K562 (cell line): ENCODE results near the gene CXCL1. TPM values are rescaled to one million over a fixed set of nuclear protein-coding genes. Genes with fewer than 3 reads are reported as not detected.

Source experiments
- ATAC-seq: fragments of 200-7000 bp; cut with Tn5 transposase; 3 replicates; pipeline ENCODE4 v1.9.1; 2020; ENCODE audit warnings: moderate library complexity
- BruUV-seq: library from RNA; stranded (reverse); fragments of 400-500 nt; replicated peaks from 2 replicates; lab custom pipeline; 2021; lab: Mats Ljungman, UMichigan
- CTCF ChIA-PET: fragments of 300-600 bp; formaldehyde crosslinking; extraction: SDS; loops from one replicate; lab custom pipeline; 2021; ENCODE audit warnings: low intra/inter-chr PET ratio; lab: Yijun Ruan, JAX
- POLR2A ChIA-PET: fragments of 300-600, 350-650 bp; sonication (Branson Sonifier 250); formaldehyde crosslinking; extraction: SDS; loops from one replicate; lab custom pipeline; 2021; ENCODE audit warnings: antibody characterized with exemption, inconsistent platforms; lab: Yijun Ruan, JAX
- DNase-seq, 4 experiments: peaks; one replicate each; pipeline versions ENCODE4 v3.0.0 to v3.0.0-alpha.2; 2011 to 2018; ENCODE audit warnings: low spot score in 3 of 4, mixed read lengths in 3 of 4; ENCODE audit errors: extremely low read depth in 1 of 4
- FAIRE-seq: peaks from 2 replicates; lab custom pipeline; 2011; peaks lifted over from hg19 to GRCh38; lab: Jason Lieb, UNC
- H2AFZ ChIP-seq: 2 replicates; pipeline ENCODE4 v1.6.0; 2011; ENCODE audit warnings: low read depth, low read length, control low read depth, inconsistent platforms
- H3K27ac ChIP-seq: fragments of 200-600 bp; 3 replicates; pipeline ENCODE4 v1.8.0; 2011; ENCODE audit warnings: low read depth, mild to moderate bottlenecking, control low read depth, inconsistent platforms, low read length, moderate library complexity, mixed read lengths; ENCODE audit errors: extremely low read depth
- H3K27me3 ChIP-seq, 2 experiments: fragments of 300-600 bp in 1 of 2; 2 replicates in 1 of 2; 3 replicates in 1 of 2; pipeline versions ENCODE4 v1.6.0 to v1.8.0; 2011; ENCODE audit warnings: inconsistent platforms in 2 of 2, low read length in 2 of 2, mild to moderate bottlenecking in 1 of 2, mixed read lengths in 1 of 2, moderate library complexity in 1 of 2; ENCODE audit not compliant: control insufficient read depth in 2 of 2, insufficient read depth in 2 of 2
- H3K36me3 ChIP-seq: fragments of 300-600 bp; 3 replicates; pipeline ENCODE4 v1.8.0; 2011; ENCODE audit warnings: mild to moderate bottlenecking, low read length, inconsistent platforms; ENCODE audit not compliant: control insufficient read depth, insufficient read depth
- H3K4me1 ChIP-seq, 2 experiments: fragments of 200-600 bp in 1 of 2; replicated peaks in 1 of 2; 2 replicates in 1 of 2; 3 replicates in 1 of 2; pipeline versions ENCODE4 v1.5.1 to v1.8.0; 2011; ENCODE audit warnings: inconsistent platforms in 2 of 2, low read length in 2 of 2, mild to moderate bottlenecking in 1 of 2, mixed read lengths in 1 of 2, moderate library complexity in 1 of 2; ENCODE audit not compliant: control insufficient read depth in 2 of 2, insufficient read depth in 2 of 2
- H3K4me2 ChIP-seq: 2 replicates; pipeline ENCODE4 v1.6.1; 2011; ENCODE audit warnings: low read length, control low read depth, inconsistent platforms, mixed read lengths; ENCODE audit not compliant: insufficient read depth
- H3K4me3 ChIP-seq: fragments of 200-600 bp; sonication (generic), shearing (Covaris generic); 2 replicates; pipeline ENCODE4 v1.5.1; 2016; ENCODE audit warnings: control low read depth, inconsistent platforms
- H3K79me2 ChIP-seq: fragments of 200-600 bp; 3 replicates; pipeline ENCODE4 v1.8.0; 2011; ENCODE audit warnings: low read length, inconsistent platforms; ENCODE audit not compliant: control insufficient read depth, insufficient read depth
- H3K9ac ChIP-seq, 2 experiments: 2 replicates each; pipeline versions ENCODE4 v1.6.0 to v1.6.1; 2011; ENCODE audit warnings: low read depth in 2 of 2, low read length in 2 of 2, control low read depth in 1 of 2, inconsistent platforms in 1 of 2, mild to moderate bottlenecking in 1 of 2, mixed read lengths in 1 of 2; ENCODE audit not compliant: insufficient read depth in 1 of 2
- H3K9me1 ChIP-seq: one replicate; pipeline ENCODE4 v1.6.0; 2011; ENCODE audit warnings: inconsistent platforms, mild to moderate bottlenecking, low read length, moderate library complexity; ENCODE audit not compliant: control insufficient read depth, insufficient read depth
- H3K9me3 ChIP-seq: replicated peaks from 2 replicates; pipeline ENCODE4 v1.5.1; 2011; ENCODE audit warnings: low read depth, low read length, inconsistent platforms; ENCODE audit not compliant: control insufficient read depth, insufficient read depth
- H4K20me1 ChIP-seq: replicated peaks from 2 replicates; pipeline ENCODE4 v1.6.1; 2011; ENCODE audit warnings: low read length, inconsistent platforms, mixed read lengths; ENCODE audit not compliant: control insufficient read depth, insufficient read depth
- FUS ChIP-seq: fragments of 200-400 bp; formaldehyde crosslinking; optimal IDR thresholded peaks from 2 replicates; pipeline ENCODE3; 2017; ENCODE audit warnings: low read depth, low read length
- PATZ1 ChIP-seq: fragments of 250-450 bp; sonication (Bioruptor Pico); IDR thresholded peaks from 2 replicates; pipeline ENCODE4 v1.5.0; 2020; ENCODE audit warnings: mild to moderate bottlenecking, borderline replicate concordance
- USF2 ChIP-seq: sonication (generic); formaldehyde crosslinking; IDR thresholded peaks from 2 replicates; pipeline ENCODE4 v1.5.0; 2020; ENCODE audit warnings: missing genetic modification reagents
- ZBTB7A ChIP-seq: IDR thresholded peaks from 2 replicates; pipeline ENCODE4 v1.6.1; 2011; ENCODE audit warnings: low read depth, mild to moderate bottlenecking, low read length, moderate library complexity, borderline replicate concordance; ENCODE audit not compliant: control insufficient read depth
- ZNF696 ChIP-seq: fragments of 250-450 bp; sonication (Bioruptor Pico); conservative IDR thresholded peaks from 2 replicates; pipeline ENCODE4 v1.4.0; 2020; ENCODE audit warnings: mild to moderate bottlenecking, moderate library complexity
- ZNF699 ChIP-seq: fragments of 250-450 bp; sonication (Bioruptor Pico); IDR thresholded peaks from 2 replicates; pipeline ENCODE4 v1.8.0; 2021; ENCODE audit warnings: mild to moderate bottlenecking, moderate library complexity; ENCODE audit not compliant: insufficient replicate concordance
- ZNF766 ChIP-seq: fragments of 200-800 bp; sonication (Bioruptor generic); conservative IDR thresholded peaks from 2 replicates; pipeline ENCODE4 v1.6.1; 2016; ENCODE audit warnings: missing genetic modification characterization, missing compliant biosample characterization
- in situ Hi-C: fragments of 300-500 bp; cut with MboI; formaldehyde crosslinking; loops from 4 replicates; pipeline ENCODE4 v1.15.0; 2018; ENCODE audit warnings: inconsistent platforms, mixed read lengths
- intact Hi-C: fragments of 100-400 bp; cut with micrococcal nuclease; formaldehyde crosslinking; loops from 2 replicates; pipeline ENCODE4 v1.14.2; 2022
- polyA plus RNA-seq, 8 experiments: library from polyadenylated mRNA; depleted of rRNA in 4 of 8; stranded (reverse) in 5 of 8; unstranded in 3 of 8; fragments of >200 nt; fragmentation: Nextera tagmentation in 2 of 8; fragmentation: Illumina TruSeq in 1 of 8; extraction: Ambion mirVana in 2 of 8; extraction: Trizol in 1 of 8; gene quantifications; 2 replicates each; pipeline versions ENCODE4 v1.2.1 to v1.2.3, GENCODE V29; 2011 to 2014; ENCODE audit warnings: inconsistent platforms in 1 of 8, missing spikeins in 1 of 8
- total RNA-seq, 7 experiments: library from RNA; depleted of rRNA in 6 of 7; stranded (reverse); fragments of >200 nt in 6 of 7; fragmentation: Illumina TruSeq in 2 of 7; extraction: Trizol in 2 of 7; gene quantifications; 2 replicates each; pipeline versions ENCODE4 v1.2.1 to v1.2.3, GENCODE V29; 2011 to 2021; ENCODE audit warnings: low replicate concordance in 1 of 7

The CXCL1 gene
- total and polyA plus RNA-seq, 9 of the 15 experiments (the other 6 are each of a cell fraction or from before 2014, with no cell fraction given) = 0.07 to 2.2 (median 0.32) TPM; not detected in 3

GRCh38 chr4:73823760-73824159 lies 45.4 kb upstream of the CXCL1 start:
- Histone ChIP-seq H3K27ac (no peak overlapping the region), H3K4me2 (no peak overlapping the region), H3K9me3 (no peaks in the 10 kb centered on the region), H2AFZ (no peak overlapping the region), H3K9me1 (no peaks in the 10 kb centered on the region), H3K4me1 (no peaks in the 10 kb centered on the region), H3K9ac (no peak overlapping the region), H4K20me1 (no peaks in the 10 kb centered on the region), H3K4me3 (no peak overlapping the region), H3K27me3 (no peaks in the 10 kb centered on the region), H3K36me3 (no peaks in the 10 kb centered on the region)
- FAIRE-seq = no peak
- no peak for DNase-seq
- ATAC-seq = no peak
- in situ Hi-C loops = no loop called here
- intact Hi-C loops = no loop called here
- TF ChIP-seq USF2 (no peak), ZBTB7A (no peak), ZNF766 (CRISPR knock-in tag) (no peak), ZNF696 (no peak), ZNF699 (CRISPR knock-in tag) (no peak), PATZ1 (CRISPR knock-in tag) (no peak), FUS (no peak)
- TF ChIP-seq, all 486 proteins: peak for 0
- no peaks in the 10 kb centered on the region for H3K79me2 ChIP-seq
- POLR2A ChIA-PET = no interaction called here
- CTCF ChIA-PET = no interaction called here
- BruUV-seq = no TSS peak
